Upper lobe of left lung (tissue), 4 donors: ENCODE results near the gene FEM1C.

Experiments used
- CTCF ChIP-seq, 6 experiments: fragments of 450-650 bp in 4 of 6; fragments of 200-600 bp in 2 of 6; sonication (generic) in 2 of 6; IDR thresholded peaks; one replicate each; pipeline ENCODE4 v1.5.1; 2016 to 2019; ENCODE audit warnings: antibody characterized with exemption in 6 of 6
- EP300 ChIP-seq, 4 donors: sonication (generic); formaldehyde crosslinking; IDR thresholded peaks; one replicate each; pipeline ENCODE4 v1.5.1; 2017; ENCODE audit warnings: antibody characterized with exemption in 4 of 4, control low read depth in 2 of 4
- POLR2A ChIP-seq, 4 donors: fragments of 450-650 bp; IDR thresholded peaks; one replicate each; pipeline ENCODE4 v1.5.1; 2016 to 2017; ENCODE audit warnings: antibody characterized with exemption in 4 of 4, mild to moderate bottlenecking in 2 of 4
- POLR2AphosphoS5 ChIP-seq, 2 donors: sonication (generic); formaldehyde crosslinking; IDR thresholded peaks; one replicate each; pipeline ENCODE4 v1.5.1; 2017; ENCODE audit warnings: antibody characterized with exemption in 2 of 2

- no peak for TF ChIP-seq CTCF (IDR thresholded peaks at IDR 0.05)
- no peak for TF ChIP-seq POLR2A (IDR thresholded peaks at IDR 0.05)
- TF ChIP-seq EP300 (IDR thresholded peaks at IDR 0.05), result no peak
- TF ChIP-seq POLR2AphosphoS5 (IDR thresholded peaks at IDR 0.05), result no peak
Observed at GRCh38 chr5:115588640-115589039, 44.1 kb upstream of the FEM1C start.
